ENCODE results near the gene OLFML2B. TPM values are rescaled to one million over a fixed set of nuclear protein-coding genes. Genes with fewer than 3 reads are reported as not detected.

OLFML2B gene
- total and polyA plus RNA-seq, 4 donors: 3.0 to 52.2 (median 11.7) TPM

GRCh38 chr1:161952607-161953172, 71.0 kb downstream of the OLFML2B start:
- WGBS, 2 donors: 87 to 88% methylated on average over 3 of the region's 3 CpGs
- DNase-seq (no peak), ATAC-seq (ENCODE audit: insufficient read depth, low FRiP score) (no peak)
- Histone ChIP-seq H3K36me3 (ENCODE audit: control insufficient read depth in 4 of 4, insufficient read depth in 4 of 4, low read length in 4 of 4) (no peaks in the 10 kb centered on the region), H3K9me3 (ENCODE audit: control insufficient read depth in 4 of 4, insufficient read depth in 3 of 4, low read length in 3 of 4) (no peaks in the 10 kb centered on the region), H3K9ac (ENCODE audit: insufficient read depth in 1 of 2, low read length in 2 of 2) (no peak overlapping the region), H3K27me3 (ENCODE audit: control insufficient read depth in 3 of 3, insufficient read depth in 3 of 3, low read length in 2 of 3) (no peaks in the 10 kb centered on the region), H3K4me1 (ENCODE audit: control insufficient read depth in 5 of 5, insufficient read depth in 5 of 5, low read length in 5 of 5) (peaks cover 0 to 8% (median 0%) of the 10 kb centered on the region in 5 donors), H3K27ac (ENCODE audit: low read depth in 1 of 2, low read length in 1 of 2) (no peak overlapping the region), H3K4me3 (no peak overlapping the region)
- TF ChIP-seq CTCF (IDR thresholded peaks at IDR 0.05; ENCODE audit: control extremely low read depth, extremely low read depth): no peak

GRCh38 chr1:161951646-161952045, 72.0 kb downstream of the OLFML2B start:
- no peak for ATAC-seq (ENCODE audit: insufficient read depth, low FRiP score)
- Histone ChIP-seq H3K9me3 (ENCODE audit: control insufficient read depth in 4 of 4, insufficient read depth in 3 of 4, low read length in 3 of 4) (no peaks in the 10 kb centered on the region), H3K4me3 (no peak overlapping the region), H3K9ac (ENCODE audit: insufficient read depth in 1 of 2, low read length in 2 of 2) (no peak overlapping the region), H3K36me3 (ENCODE audit: control insufficient read depth in 4 of 4, insufficient read depth in 4 of 4, low read length in 4 of 4) (no peaks in the 10 kb centered on the region), H3K27ac (ENCODE audit: low read depth in 1 of 2, low read length in 1 of 2) (no peak overlapping the region), H3K4me1 (ENCODE audit: control insufficient read depth in 5 of 5, insufficient read depth in 5 of 5, low read length in 5 of 5) (peaks cover 0 to 6% (median 0%) of the 10 kb centered on the region in 5 donors), H3K27me3 (ENCODE audit: control insufficient read depth in 3 of 3, insufficient read depth in 3 of 3, low read length in 2 of 3) (no peaks in the 10 kb centered on the region)
- TF ChIP-seq CTCF (IDR thresholded peaks at IDR 0.05; ENCODE audit: control extremely low read depth, extremely low read depth): no peak
- DNase-seq: no peak
- whole genome bisulfite sequencing, 2 donors: 91 to 93% methylated on average over 1 of the region's 1 CpG

GRCh38 chr1:161950377-161950776, 73.3 kb downstream of the OLFML2B start:
- no peak for DNase-seq
- Histone ChIP-seq H3K27me3 (ENCODE audit: control insufficient read depth in 3 of 3, insufficient read depth in 3 of 3, low read length in 2 of 3) (no peaks in the 10 kb centered on the region), H3K9me3 (ENCODE audit: control insufficient read depth in 4 of 4, insufficient read depth in 3 of 4, low read length in 3 of 4) (no peaks in the 10 kb centered on the region), H3K27ac (ENCODE audit: low read depth in 1 of 2, low read length in 1 of 2) (no peak overlapping the region), H3K4me3 (no peak overlapping the region), H3K9ac (ENCODE audit: insufficient read depth in 1 of 2, low read length in 2 of 2) (no peak overlapping the region), H3K4me1 (ENCODE audit: control insufficient read depth in 5 of 5, insufficient read depth in 5 of 5, low read length in 5 of 5) (peaks cover 0 to 6% (median 3%) of the 10 kb centered on the region in 5 donors), H3K36me3 (ENCODE audit: control insufficient read depth in 4 of 4, insufficient read depth in 4 of 4, low read length in 4 of 4) (no peaks in the 10 kb centered on the region)
- ATAC-seq (ENCODE audit: insufficient read depth, low FRiP score): no peak
- TF ChIP-seq CTCF (IDR thresholded peaks at IDR 0.05; ENCODE audit: control extremely low read depth, extremely low read depth): no peak
- 97 to 100% methylated on average over 1 of the region's 1 CpG for WGBS, 2 donors

GRCh38 chr1:161949548-161949947, 74.1 kb downstream of the OLFML2B start:
- Histone ChIP-seq H3K4me3 (no peak overlapping the region), H3K36me3 (ENCODE audit: control insufficient read depth in 4 of 4, insufficient read depth in 4 of 4, low read length in 4 of 4) (peaks cover 0 to 3% (median under 1%) of the 10 kb centered on the region in 4 donors), H3K9ac (ENCODE audit: insufficient read depth in 1 of 2, low read length in 2 of 2) (no peak overlapping the region), H3K27me3 (ENCODE audit: control insufficient read depth in 3 of 3, insufficient read depth in 3 of 3, low read length in 2 of 3) (no peaks in the 10 kb centered on the region), H3K9me3 (ENCODE audit: control insufficient read depth in 4 of 4, insufficient read depth in 3 of 4, low read length in 3 of 4) (no peaks in the 10 kb centered on the region), H3K4me1 (ENCODE audit: control insufficient read depth in 5 of 5, insufficient read depth in 5 of 5, low read length in 5 of 5) (peaks cover 0 to 6% (median 3%) of the 10 kb centered on the region in 5 donors), H3K27ac (ENCODE audit: low read depth in 1 of 2, low read length in 1 of 2) (no peak overlapping the region)
- WGBS, 2 donors: 89 to 96% methylated on average over 2 of the region's 2 CpGs
- no peak for TF ChIP-seq CTCF (IDR thresholded peaks at IDR 0.05; ENCODE audit: control extremely low read depth, extremely low read depth)
- DNase-seq (no peak), ATAC-seq (ENCODE audit: insufficient read depth, low FRiP score) (no peak)
